ENCODE data around the gene FAM216A. TPM values are rescaled to one million over a fixed set of nuclear protein-coding genes. Genes with fewer than 3 reads are reported as not detected.
"Not testable (repeated sequence)": the region's sequence is repeated elsewhere in the genome, so short reads cannot be mapped to it uniquely, and the experiment has no call there.

The FAM216A gene
- total RNA-seq, 4 donors from 2014 or later: 0.82 to 3.5 (median 2.2) TPM

DNA sequence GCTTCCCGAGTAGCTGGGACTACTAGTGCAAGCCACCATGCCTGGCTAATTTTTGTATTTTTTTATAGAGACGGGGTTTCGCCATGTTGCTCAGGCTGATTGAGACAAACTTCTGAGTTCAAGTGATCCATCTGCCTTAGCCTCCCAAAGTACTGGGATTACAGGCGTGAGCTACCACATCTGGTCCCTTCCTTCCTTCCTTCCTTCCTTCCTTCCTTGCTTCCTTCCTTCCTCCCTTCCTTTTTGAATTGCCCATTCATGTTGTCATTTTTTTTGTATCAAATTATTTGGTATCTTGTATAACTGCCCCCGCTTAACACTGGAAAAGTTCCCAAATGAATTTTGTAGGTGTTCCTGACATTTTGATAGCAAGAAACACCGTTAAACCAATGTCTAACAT, 45.2 kb downstream of the FAM216A start:
- Histone ChIP-seq H3K36me3 (no peaks in the 10 kb centered on the region), H3K4me1 (no peaks in the 10 kb centered on the region), H3K27ac (no peak overlapping the region), H3K9me3 (no peaks in the 10 kb centered on the region), H3K4me3 (no peak overlapping the region), H3K27me3 (no peaks in the 10 kb centered on the region)
- in situ Hi-C loops (cut with MboI; ENCODE audit: low sequenced_read_pairs in 4 of 4): loop anchor here (5.0 to 10.0 kb wide), 3 partner anchors 83 to 311 kb away; no protein-coding TSS in a partner anchor
- ATAC-seq (no peak), DNase-seq (no peak)
- TF ChIP-seq, protein P1, sequence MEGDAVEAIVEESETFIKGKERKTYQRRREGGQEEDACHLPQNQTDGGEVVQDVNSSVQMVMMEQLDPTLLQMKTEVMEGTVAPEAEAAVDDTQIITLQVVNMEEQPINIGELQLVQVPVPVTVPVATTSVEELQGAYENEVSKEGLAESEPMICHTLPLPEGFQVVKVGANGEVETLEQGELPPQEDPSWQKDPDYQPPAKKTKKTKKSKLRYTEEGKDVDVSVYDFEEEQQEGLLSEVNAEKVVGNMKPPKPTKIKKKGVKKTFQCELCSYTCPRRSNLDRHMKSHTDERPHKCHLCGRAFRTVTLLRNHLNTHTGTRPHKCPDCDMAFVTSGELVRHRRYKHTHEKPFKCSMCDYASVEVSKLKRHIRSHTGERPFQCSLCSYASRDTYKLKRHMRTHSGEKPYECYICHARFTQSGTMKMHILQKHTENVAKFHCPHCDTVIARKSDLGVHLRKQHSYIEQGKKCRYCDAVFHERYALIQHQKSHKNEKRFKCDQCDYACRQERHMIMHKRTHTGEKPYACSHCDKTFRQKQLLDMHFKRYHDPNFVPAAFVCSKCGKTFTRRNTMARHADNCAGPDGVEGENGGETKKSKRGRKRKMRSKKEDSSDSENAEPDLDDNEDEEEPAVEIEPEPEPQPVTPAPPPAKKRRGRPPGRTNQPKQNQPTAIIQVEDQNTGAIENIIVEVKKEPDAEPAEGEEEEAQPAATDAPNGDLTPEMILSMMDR (IDR thresholded peaks at IDR 0.05 in 4 of 5, conservative IDR thresholded peaks at IDR 0.05 in 1 of 5): no peak
- no peak for TF ChIP-seq POLR2A (IDR thresholded peaks at IDR 0.05)
- intact Hi-C loops (cut with DNase I; ENCODE audit: low total_unique reads): loop anchor here (2.0 to 5.0 kb wide), 4 partner anchors 19 to 373 kb away; no protein-coding TSS in a partner anchor

DNA sequence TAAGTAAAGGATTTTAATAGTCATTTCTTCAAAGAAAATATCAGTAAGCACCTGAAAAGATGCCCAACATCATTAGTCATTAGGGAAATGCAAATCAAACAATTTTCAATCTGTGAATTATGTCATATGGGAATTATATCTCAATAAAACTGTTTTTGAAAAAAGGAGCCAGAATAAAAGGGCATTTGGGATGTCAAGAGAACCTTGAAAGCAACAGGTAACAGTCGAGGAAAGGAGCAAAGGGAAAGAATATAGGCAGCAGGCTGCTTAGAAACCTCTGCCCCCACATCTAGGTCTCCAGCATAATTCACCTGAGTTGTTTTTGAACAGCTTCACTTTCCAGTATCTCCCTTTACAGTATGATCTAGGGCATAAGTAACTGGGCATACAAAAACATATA, 45.7 kb downstream of the FAM216A start:
- in situ Hi-C loops (cut with MboI; ENCODE audit: low sequenced_read_pairs in 4 of 4): loop anchor here (5.0 to 10.0 kb wide), 3 partner anchors 83 to 310 kb away; no protein-coding TSS in a partner anchor

DNA sequence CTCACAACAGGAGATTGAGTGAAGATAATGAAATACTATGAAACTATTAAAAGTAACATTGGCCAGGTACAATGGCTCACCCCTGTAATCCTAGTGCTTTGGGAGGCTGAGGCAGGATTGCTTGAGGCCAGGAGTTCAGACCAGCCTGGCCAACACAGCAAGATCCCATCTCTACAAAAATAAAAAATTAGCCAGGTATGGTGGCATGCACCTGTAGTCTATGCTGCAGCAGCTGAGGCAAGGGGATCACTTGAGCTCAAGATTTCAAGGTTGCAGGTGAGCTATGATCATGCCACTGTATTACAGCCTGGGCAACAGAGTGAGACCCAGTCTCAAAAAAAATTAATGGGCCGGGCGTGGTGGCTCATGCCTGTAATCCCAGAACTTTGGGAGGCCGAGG, 48.4 kb downstream of the FAM216A start:
- no peaks in the 10 kb centered on the region for H3K36me3 ChIP-seq
- TF ChIP-seq POLR2A (IDR thresholded peaks at IDR 0.05): no peak
- TF ChIP-seq, protein P1 (IDR thresholded peaks at IDR 0.05 in 4 of 5, conservative IDR thresholded peaks at IDR 0.05 in 1 of 5): no peak
- in situ Hi-C loops (cut with MboI; ENCODE audit: low sequenced_read_pairs in 4 of 4) (loop anchor here in 2 of 4 donors (10.0 kb wide), 1 partner anchor 308 kb away; no protein-coding TSS in a partner anchor), intact Hi-C loops (cut with DNase I; ENCODE audit: low total_unique reads) (no loop called here)
- DNase-seq: no peak
- H3K4me3 ChIP-seq: no peak overlapping the region
- no peak for ATAC-seq
- no peaks in the 10 kb centered on the region for H3K9me3 ChIP-seq
- H3K27me3 ChIP-seq: no peaks in the 10 kb centered on the region
- H3K4me1 ChIP-seq: no peaks in the 10 kb centered on the region
- H3K27ac ChIP-seq: no peak overlapping the region

More for the DNA sequence above, 45.7 kb downstream of the FAM216A start:
- intact Hi-C loops (cut with DNase I; ENCODE audit: low total_unique reads): loop anchor here (5.0 kb wide), 2 partner anchors 183 to 373 kb away; no protein-coding TSS in a partner anchor
- no peak overlapping the region for H3K4me3 ChIP-seq
- H3K27ac ChIP-seq: no peak overlapping the region
- ATAC-seq (no peak), DNase-seq (no peak)
- H3K27me3 ChIP-seq: no peaks in the 10 kb centered on the region
- no peaks in the 10 kb centered on the region for H3K4me1 ChIP-seq
- H3K36me3 ChIP-seq: no peaks in the 10 kb centered on the region
- no peak for TF ChIP-seq POLR2A (IDR thresholded peaks at IDR 0.05)
- TF ChIP-seq, protein P1 (IDR thresholded peaks at IDR 0.05 in 4 of 5, conservative IDR thresholded peaks at IDR 0.05 in 1 of 5): no peak
- no peaks in the 10 kb centered on the region for H3K9me3 ChIP-seq

DNA sequence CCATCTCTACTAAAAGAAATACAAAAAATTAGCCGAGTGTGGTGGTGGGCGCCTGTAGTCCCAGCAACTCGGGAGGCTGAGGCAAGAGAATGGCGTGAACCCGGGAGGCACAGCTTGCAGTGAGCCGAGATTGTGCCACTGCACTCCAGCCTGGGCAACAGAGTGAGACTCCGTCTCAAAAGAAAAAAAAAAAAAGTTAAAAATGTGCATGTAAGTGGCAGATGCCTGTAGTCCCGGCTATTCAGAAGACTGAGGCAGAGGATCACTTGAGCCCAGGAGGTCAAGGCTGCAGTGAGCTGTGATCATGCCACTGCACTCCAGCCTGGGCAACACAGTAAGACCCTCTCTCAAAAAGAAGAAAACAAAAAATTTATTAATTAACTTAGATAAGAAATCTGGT, 49.4 kb downstream of the FAM216A start:
- intact Hi-C loops (cut with DNase I; ENCODE audit: low total_unique reads); H3K27me3 ChIP-seq; H3K36me3 ChIP-seq; ATAC-seq; H3K27ac ChIP-seq; DNase-seq; H3K9me3 ChIP-seq; H3K4me1 ChIP-seq; H3K4me3 ChIP-seq: not testable (repeated sequence)
- in situ Hi-C loops (cut with MboI; ENCODE audit: low sequenced_read_pairs in 4 of 4): loop anchor here in 2 of 4 donors (10.0 kb wide), 1 partner anchor 307 kb away; no protein-coding TSS in a partner anchor

DNA sequence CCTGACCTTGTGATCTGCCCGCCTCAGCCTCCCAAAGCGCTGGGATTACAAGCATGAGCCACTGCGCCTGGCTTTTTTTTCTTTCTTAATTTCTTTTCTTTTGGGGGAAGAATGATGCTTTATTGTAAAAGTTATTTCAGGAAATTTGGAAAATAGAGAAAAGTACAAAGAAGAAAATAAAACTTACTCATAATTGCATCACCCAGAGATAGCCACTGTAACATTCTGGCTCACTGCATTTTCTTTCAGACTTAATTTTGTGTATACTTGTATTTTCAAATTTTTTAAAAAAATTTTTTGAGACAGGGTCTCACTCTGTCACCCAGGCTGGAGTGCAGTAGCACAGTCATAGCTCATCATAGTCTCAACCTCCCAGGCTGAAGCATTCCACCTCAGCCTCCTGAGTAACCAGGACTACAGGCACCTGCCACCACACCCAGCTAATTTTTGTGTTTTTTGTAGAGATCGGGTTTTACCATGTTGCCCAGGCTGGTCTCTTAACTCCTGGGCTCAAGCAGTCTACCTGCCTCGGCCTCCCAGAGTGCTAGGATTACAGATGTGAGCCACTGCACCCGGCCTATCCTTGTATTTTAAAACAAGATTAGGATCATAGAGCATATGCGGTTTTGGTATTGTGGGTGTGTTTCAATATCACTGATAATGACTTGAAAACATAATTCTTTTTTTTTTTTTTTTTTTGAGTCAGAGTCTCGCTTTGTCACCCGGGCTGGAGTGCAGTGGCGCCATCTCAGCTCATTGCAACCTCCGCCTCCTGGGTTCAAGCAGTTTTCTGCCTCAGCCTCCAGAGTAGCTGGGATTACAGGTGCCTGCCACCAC, 52.4 kb downstream of the FAM216A start:
- ATAC-seq; H3K27ac ChIP-seq; H3K27me3 ChIP-seq; DNase-seq; in situ Hi-C loops (cut with MboI; ENCODE audit: low sequenced_read_pairs in 4 of 4); intact Hi-C loops (cut with DNase I; ENCODE audit: low total_unique reads); H3K9me3 ChIP-seq; H3K4me3 ChIP-seq; H3K4me1 ChIP-seq; H3K36me3 ChIP-seq: not testable (repeated sequence)

All from gastrocnemius medialis (tissue), 4 donors.